NCI-H69 (cell line): Measurements from ENCODE around the gene MBOAT2.

Source experiments
- DNase-seq: peaks from one replicate; lab custom pipeline; 2025; lab: John Stamatoyannopoulos, UW

Gene MBOAT2

DNA sequence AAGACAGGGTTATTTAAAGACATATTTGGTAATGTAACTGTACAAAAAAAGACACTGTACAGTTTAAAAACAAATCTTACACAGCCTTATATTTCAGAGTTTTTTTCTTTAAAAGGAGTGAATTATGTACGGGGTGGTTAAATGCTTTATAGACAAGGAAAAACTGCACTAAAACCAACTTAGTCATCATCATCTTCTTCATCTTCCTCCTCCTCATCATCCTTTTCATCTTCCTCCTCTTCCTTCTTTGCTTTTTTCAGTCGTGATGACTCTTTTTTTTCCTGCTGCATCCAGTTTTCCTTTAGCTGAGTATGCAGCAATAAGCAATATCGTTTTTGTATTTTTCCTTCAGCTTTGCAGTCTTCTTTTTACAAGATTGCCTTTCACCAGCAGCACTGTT lies 14.6 kb upstream of the MBOAT2 start:
- no peak for DNase-seq

GRCh38 chr2:9017411-9017810 lies 13.9 kb upstream of the MBOAT2 start:
- DNase-seq = no peak

GRCh38 chr2:9015998-9016397 lies 12.5 kb upstream of the MBOAT2 start:
- no peak for DNase-seq

DNA sequence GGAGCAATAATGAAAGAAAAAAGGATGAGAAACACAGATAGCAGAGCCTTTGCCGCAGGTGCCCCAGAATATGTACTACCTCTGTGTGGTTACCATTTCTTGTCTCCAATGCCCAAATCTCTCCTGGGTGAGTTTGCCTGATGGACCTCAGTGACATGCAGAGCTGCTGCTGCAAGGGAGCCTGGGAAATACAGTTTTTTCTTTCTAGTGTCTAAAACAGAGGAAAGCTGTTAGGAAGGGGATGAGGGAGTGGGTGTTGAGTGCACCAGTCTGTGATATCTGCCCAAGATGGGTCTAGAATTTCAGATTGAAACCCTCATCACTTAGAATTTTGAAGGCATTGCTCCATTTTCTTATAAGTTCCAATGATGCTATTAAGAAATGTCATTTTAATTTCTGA lies 9.9 kb upstream of the MBOAT2 start:
- no peak for DNase-seq

GRCh38 chr2:9010866-9011265 lies 7.4 kb upstream of the MBOAT2 start:
- peak; percentile 58 for DNase-seq

DNA sequence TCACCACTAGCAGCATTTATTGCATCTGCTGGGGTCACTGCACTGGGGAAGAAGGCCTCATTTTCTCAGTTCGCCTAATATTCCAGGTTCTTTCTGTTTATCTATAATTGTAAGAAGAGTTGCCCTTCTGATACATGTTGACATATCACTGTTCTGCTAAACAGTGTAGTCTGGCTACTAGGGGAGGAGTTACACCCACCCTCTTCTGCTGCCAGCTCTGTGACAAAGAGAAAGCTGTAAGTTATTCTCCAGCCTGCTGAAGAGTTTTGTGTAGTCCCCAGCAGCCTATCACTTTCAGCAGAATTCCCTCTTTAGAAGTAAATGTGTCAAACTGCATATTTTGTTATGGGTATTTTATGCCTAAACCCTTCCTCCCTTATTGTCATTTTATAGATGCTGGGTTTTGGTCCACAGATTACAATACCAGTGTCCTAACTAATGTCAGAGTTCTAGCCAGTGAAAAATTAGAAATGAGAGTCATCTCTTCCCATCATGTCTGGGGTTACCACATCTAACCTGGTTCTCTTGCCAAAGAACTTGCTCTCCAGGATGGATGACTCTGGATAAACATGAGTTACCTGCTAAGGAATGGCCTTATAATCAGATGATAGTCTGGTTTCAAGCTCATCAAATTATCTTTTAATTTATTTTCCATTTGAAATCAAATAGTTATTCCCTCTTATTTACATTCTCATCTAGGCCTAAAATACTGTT lies 5.6 kb upstream of the MBOAT2 start:
- no peak for DNase-seq

- DNase-seq = no peak
These were observed 2.9 kb upstream of the MBOAT2 start for GRCh38 chr2:9006368-9006767.

DNA sequence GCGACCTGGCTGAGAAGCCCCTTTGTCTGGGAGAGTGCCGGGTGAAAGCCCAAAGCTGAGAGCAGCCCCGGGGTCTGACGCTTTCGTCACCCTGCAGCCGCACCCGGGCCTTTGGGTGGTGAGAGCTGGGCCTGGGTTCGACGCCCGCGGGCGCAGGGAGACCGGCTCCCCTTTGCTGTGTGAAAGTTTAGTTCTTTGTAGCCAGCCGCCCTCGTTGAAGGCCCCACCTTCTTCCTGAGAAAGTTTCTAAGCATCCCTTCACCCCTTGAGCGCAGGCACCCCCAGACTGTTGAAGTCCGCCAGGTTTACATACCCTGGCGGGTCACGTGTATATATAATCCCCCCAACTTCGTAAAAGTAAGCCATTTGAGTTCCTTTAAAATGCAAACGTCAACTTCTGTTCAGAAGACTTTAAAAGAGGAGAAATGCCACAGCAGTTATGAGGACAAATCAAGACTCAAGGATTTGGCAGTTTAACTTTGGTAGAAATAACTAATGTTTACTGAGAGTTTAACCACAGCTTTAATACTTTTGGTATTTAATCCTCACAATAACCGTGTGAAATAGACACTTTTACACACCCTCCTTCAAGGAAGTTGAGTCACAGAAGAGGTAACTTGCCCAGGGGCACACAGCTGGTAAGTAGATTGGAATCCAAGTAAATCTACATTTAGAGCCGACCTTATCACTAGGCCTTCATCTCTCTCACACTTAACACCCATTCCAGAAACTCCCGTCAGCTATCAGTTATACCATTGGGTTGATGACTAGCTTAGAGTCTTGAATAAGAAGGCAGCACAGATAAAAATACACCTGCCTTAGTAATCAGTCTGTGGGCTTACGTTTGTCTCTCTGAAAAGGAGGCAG lies 1.1 kb upstream of the MBOAT2 start:
- DNase-seq = no peak

DNA sequence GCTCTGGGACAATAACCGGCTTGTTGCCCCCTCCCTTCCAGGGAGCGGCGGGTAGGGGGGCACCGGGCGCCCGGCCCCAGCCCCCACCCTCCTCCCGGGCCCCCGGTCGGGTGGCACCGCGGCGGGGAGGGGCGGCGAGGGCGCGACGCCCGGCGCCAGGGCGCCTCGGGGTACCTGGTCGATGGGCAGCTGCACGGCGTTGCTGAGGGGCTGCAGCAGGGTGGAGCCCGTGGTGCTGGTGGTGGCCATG lies 193 bp downstream of the MBOAT2 start:
- no peak for DNase-seq

- DNase-seq = peak; percentile 53
These were observed 683 bp downstream of the MBOAT2 start for GRCh38 chr2:9002637-9003365.

GRCh38 chr2:9002313-9002636 lies 1.2 kb downstream of the MBOAT2 start:
- DNase-seq = peak; percentile 51

DNA sequence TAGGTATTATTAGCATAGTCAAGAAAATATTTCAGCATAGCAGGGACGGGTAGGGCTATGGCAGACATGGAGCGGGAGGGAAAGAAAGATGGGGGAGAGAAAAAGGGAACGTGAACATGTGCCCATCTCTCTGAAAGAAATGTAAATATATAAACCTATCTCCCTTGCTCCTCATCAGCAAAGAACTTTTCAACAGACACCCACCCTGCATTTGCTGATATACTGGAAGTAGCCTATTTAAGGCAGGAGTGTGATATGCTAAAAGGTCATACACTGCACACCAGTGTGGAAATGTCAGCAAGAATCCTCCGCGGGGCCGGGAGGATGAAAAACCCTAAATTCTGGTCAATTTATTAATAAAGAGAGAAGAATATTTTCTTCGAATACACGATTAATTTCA lies 1.7 kb downstream of the MBOAT2 start:
- DNase-seq = peak; percentile 38

GRCh38 chr2:9001229-9001628 lies 2.3 kb downstream of the MBOAT2 start:
- peak; percentile 68 for DNase-seq

DNA sequence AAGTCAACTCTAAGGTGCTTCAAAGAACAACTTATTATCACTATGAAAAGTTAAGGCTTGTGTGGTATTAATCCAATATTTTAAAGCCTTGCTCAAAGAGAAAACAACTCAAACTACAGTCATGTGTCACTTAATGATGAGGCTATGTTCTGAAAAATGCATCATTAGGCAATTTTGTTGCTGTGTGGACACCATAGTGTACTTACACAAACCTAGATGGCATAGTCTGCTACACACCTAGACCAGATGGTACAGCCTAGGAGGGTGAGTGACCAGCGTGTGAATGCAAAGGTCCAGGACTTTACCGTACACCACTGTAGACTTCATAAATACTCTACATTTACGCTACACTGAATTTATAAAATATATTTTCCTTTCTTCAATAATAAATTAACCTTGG lies 3.0 kb downstream of the MBOAT2 start:
- peak; percentile 19 for DNase-seq

DNA sequence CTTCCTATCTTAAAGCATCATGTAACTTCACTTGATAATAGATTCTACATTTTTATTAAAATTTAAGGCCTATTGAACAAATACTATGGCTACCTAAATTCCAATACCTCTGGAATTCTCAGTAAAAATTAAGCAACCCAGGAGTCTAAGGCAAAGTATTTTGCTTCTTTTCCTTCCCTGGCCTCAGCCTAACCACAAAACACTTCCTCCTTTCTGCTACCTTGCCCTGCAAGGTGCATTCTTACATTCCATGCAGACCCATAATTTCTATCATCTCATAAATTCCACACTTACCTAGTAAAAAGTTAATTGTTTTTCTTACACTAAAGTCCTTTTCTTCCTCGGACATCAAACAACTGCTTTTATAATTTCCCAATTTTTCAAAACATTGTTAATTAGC lies 3.7 kb downstream of the MBOAT2 start:
- DNase-seq = no peak

GRCh38 chr2:8999102-8999446 lies 4.4 kb downstream of the MBOAT2 start:
- DNase-seq = peak; percentile 44

- DNase-seq = no peak
These were observed 4.9 kb downstream of the MBOAT2 start for GRCh38 chr2:8998418-8999101.

DNA sequence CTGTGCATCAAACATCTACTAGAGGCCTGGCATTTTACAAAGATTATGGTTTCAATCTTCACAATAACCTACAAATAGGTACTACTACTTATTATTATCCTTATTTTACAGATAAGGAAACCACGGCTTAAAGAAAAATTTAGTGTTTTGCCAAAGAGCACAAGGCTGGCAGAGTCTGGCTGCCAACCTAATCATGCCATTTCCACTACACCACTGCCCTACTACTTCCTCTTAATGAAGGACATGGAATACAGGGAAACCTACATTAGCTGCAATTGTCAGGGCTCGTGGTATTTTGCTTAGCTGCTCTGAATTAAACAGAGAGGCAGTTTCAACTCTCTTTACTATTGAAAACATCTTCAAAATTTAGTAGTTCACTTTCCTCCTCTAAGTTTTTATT lies 5.9 kb downstream of the MBOAT2 start:
- DNase-seq = no peak

- DNase-seq = no peak
These were observed 6.4 kb downstream of the MBOAT2 start for GRCh38 chr2:8997108-8997507.

DNA sequence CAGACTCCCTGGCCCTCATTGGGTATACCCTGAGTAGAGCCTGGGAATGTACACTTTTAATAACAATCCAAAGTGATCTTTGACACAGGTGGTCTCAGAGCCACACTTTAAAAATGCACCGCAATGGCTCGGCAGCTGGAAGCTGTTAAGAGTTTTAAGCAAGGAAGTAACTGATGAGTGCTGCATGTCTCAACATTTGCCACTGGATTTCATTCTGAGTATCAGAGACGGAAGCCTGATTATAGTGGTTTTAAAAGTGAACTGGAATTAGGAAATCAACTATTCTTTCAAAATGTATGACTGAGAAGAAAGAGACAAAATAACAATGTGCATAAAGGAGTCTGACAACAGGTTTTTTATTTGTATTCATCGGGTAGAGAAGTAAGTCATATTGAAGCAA lies 7.5 kb downstream of the MBOAT2 start:
- no peak for DNase-seq

DNA sequence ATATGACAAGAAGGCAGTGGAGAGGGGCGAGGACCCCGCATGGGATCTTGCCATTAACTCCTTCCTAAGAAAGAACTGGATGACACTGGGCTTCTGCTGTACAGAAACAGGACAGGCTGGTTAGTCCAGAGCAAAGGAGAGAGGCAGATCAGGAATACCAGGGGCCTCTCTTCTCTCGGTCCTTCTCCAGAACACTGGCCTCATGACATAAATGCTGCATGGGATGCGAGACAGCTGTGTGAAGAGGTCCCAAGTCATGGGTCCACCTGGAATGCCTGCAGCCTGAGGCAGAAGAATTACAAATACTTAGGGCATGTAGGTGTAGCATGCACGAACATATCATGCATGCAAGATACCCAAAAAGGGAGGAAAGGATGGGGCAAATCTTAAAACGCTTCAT lies 9.1 kb downstream of the MBOAT2 start:
- DNase-seq = no peak

- DNase-seq = no peak
These were observed 9.6 kb downstream of the MBOAT2 start for GRCh38 chr2:8993902-8994278.
